ENCODE measurements around the gene PTGFR. TPM values are rescaled to one million over a fixed set of nuclear protein-coding genes. Genes with fewer than 3 reads are reported as not detected.

The PTGFR gene
- total RNA-seq, 1 experiment from 2014 or later = not detected

- TF ChIP-seq CEBPB (IDR thresholded peaks at IDR 0.05; ENCODE audit: low read depth) = no peak
- no peak for TF ChIP-seq MAX (IDR thresholded peaks at IDR 0.05)
- no peak for TF ChIP-seq RAD21 (IDR thresholded peaks at IDR 0.05; ENCODE audit: low read depth)
- TF ChIP-seq ELF1 (IDR thresholded peaks at IDR 0.05; ENCODE audit: borderline replicate concordance, low read depth) = no peak
- TF ChIP-seq TCF7L2 (IDR thresholded peaks at IDR 0.05; ENCODE audit: borderline replicate concordance, extremely low read depth, insufficient read depth, insufficient read length) = no peak
- no peak for TF ChIP-seq SIN3A (IDR thresholded peaks at IDR 0.05; ENCODE audit: low read depth)
- no peak for TF ChIP-seq SRF (IDR thresholded peaks at IDR 0.05; ENCODE audit: low read depth)
- no peak for TF ChIP-seq REST (IDR thresholded peaks at IDR 0.05; ENCODE audit: low read depth)
- TF ChIP-seq POLR2AphosphoS5 (IDR thresholded peaks at IDR 0.05; ENCODE audit: low read depth, low read length) = no peak
- TF ChIP-seq FOSL1 (IDR thresholded peaks at IDR 0.05; ENCODE audit: low read depth) = no peak
- TF ChIP-seq CTCF (IDR thresholded peaks at IDR 0.05 in 2 of 3, conservative IDR thresholded peaks at IDR 0.05 in 1 of 3; ENCODE audit: borderline replicate concordance in 1 of 3, insufficient read depth in 1 of 3, low read depth in 2 of 3, low read length in 2 of 3) = no peak
- no peak for TF ChIP-seq ZFX (IDR thresholded peaks at IDR 0.05)
- no peak for TF ChIP-seq CBX3 (IDR thresholded peaks at IDR 0.05; ENCODE audit: low read depth)
- TF ChIP-seq SP1 (IDR thresholded peaks at IDR 0.05; ENCODE audit: low read depth) = no peak
- no peak for TF ChIP-seq ATF3 (IDR thresholded peaks at IDR 0.05)
- TF ChIP-seq ZBTB33 (IDR thresholded peaks at IDR 0.05; ENCODE audit: extremely low read depth, insufficient replicate concordance, low read length) = no peak
- TF ChIP-seq EZH2phosphoT487 (IDR thresholded peaks at IDR 0.05; ENCODE audit: borderline replicate concordance) = no peak
- no peak for TF ChIP-seq ZNF274 (IDR thresholded peaks at IDR 0.05; ENCODE audit: low read depth, low read length)
- ChIA-PET CTCF (no interaction called here), POLR2A (no interaction called here), RAD21 (ENCODE audit: low non-redundant PET in 1 of 2, low total read pairs in 2 of 2, uncharacterized antibody in 2 of 2, unreplicated experiment in 2 of 2) (no interaction called here)
- H3K9me3 ChIP-seq (ENCODE audit: control insufficient read depth in 1 of 2, insufficient read depth in 1 of 2, low read depth in 1 of 2, low read length in 2 of 2) = no peaks in the 10 kb centered on the region; a peak in 1 of 4 replicates
- no peaks in the 10 kb centered on the region for H3K27me3 ChIP-seq (ENCODE audit: insufficient read depth, low read length)
- no peak overlapping the region for H3K4me2 ChIP-seq (ENCODE audit: low read length)
- no peak overlapping the region for H3K9ac ChIP-seq (ENCODE audit: low read length)
- intact Hi-C loops (cut with micrococcal nuclease) = no loop called here
- no peaks in the 10 kb centered on the region for H4K20me1 ChIP-seq (ENCODE audit: insufficient read depth)
- H3K36me3 ChIP-seq (ENCODE audit: control insufficient read depth in 1 of 2, insufficient read depth in 2 of 2, low read length in 2 of 2) = no peaks in the 10 kb centered on the region
- H2AFZ ChIP-seq (ENCODE audit: low read depth, low read length, poor library complexity, severe bottlenecking) = no peak overlapping the region
- H3K79me2 ChIP-seq (ENCODE audit: insufficient read depth, low read length) = no peaks in the 10 kb centered on the region
- no peaks in the 10 kb centered on the region for H3K9me2 ChIP-seq (ENCODE audit: insufficient read depth)
- ATAC-seq (no peak), DNase-seq (ENCODE audit: low read depth, low spot score) (no peak)
- no peak overlapping the region for H3K27ac ChIP-seq (ENCODE audit: low read depth, low read length)
- H3K4me3 ChIP-seq (replicated peaks in 1 of 2; ENCODE audit: low read depth in 1 of 2, low read length in 2 of 2) = no peak overlapping the region
- no peaks in the 10 kb centered on the region for H3K4me1 ChIP-seq (ENCODE audit: control insufficient read depth in 1 of 2, insufficient read depth in 2 of 2, low read length in 2 of 2)
- BruUV-seq (replicated peaks) = no TSS peak
Observed at GRCh38 chr1:78465143-78465542, 25.6 kb upstream of the PTGFR start.
